RWPE1 (cell line): ENCODE measurements around the gene DTNB.

Experiments used
- CTCF ChIA-PET: fragments of 350-600 bp; sonication (Branson Sonifier 250); formaldehyde crosslinking; extraction: SDS; loops from one replicate; lab custom pipeline; 2021; lab: Yijun Ruan, JAX
- POLR2A ChIA-PET: fragments of 400-600 bp; formaldehyde crosslinking; extraction: SDS; loops from one replicate; lab custom pipeline; 2020; ENCODE audit warnings: antibody characterized with exemption; ENCODE audit not compliant: low non-redundant PET; lab: Yijun Ruan, JAX
- DNase-seq: peaks from one replicate; pipeline ENCODE4 v3.0.0; 2012; ENCODE audit warnings: low spot score
- H3K27ac ChIP-seq: fragments of 450-650 bp; 2 replicates; pipeline ENCODE4 v1.5.1; 2017
- TF ChIP-seq, protein P1 (sequence below): fragments of 450-650 bp; conservative IDR thresholded peaks from 2 replicates; pipeline ENCODE4 v1.5.1; 2017; ENCODE audit warnings: low read depth, mild to moderate bottlenecking

The DTNB gene

GRCh38 chr2:25341011-25341727 is 332.2 kb downstream of the DTNB start:
- POLR2A ChIA-PET: no interaction called here
- H3K27ac ChIP-seq: peak overlapping the region; percentile 70
- TF ChIP-seq, protein P1, sequence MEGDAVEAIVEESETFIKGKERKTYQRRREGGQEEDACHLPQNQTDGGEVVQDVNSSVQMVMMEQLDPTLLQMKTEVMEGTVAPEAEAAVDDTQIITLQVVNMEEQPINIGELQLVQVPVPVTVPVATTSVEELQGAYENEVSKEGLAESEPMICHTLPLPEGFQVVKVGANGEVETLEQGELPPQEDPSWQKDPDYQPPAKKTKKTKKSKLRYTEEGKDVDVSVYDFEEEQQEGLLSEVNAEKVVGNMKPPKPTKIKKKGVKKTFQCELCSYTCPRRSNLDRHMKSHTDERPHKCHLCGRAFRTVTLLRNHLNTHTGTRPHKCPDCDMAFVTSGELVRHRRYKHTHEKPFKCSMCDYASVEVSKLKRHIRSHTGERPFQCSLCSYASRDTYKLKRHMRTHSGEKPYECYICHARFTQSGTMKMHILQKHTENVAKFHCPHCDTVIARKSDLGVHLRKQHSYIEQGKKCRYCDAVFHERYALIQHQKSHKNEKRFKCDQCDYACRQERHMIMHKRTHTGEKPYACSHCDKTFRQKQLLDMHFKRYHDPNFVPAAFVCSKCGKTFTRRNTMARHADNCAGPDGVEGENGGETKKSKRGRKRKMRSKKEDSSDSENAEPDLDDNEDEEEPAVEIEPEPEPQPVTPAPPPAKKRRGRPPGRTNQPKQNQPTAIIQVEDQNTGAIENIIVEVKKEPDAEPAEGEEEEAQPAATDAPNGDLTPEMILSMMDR: no peak
- CTCF ChIA-PET: no interaction called here
- no peak for DNase-seq

DNA sequence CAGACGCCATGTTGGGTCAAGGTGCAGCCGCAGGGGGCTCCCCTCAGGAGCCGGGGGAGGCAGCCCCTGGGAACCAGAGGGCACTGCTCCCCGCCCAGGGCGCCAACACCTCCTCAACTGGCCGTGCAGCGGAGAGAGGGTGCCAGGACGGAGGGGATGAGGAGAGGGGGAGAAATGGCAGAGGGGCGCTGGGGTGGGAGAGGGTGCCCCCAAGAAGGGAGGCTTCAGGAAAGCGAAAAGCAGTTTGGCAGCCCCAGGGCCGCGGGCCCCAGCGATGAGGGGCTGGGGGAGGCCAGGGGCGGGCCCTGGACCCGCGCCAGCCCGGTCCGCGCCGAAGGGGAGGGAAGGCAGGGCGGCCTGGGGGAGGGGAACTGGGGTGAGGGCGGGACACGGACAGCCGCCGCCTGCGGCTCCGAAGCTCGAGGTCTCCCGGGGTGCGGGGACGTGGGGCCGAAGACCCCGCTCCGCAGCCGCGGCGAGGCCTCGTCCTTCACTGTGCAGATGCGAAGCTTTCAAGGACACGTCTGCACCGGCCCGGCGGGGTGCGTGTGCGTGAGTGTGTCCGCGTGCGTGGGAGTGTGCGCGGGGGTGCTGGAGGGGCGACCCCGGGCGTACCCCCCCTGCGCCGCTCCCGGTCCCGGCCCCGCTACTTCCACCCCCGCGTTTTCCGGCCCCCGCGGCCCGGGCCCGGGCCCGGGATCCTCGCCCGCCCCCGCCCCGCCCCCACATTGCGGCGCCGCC is 333.0 kb downstream of the DTNB start:
- TF ChIP-seq, protein P1: no peak
- POLR2A ChIA-PET: no interaction called here
- CTCF ChIA-PET: no interaction called here
- H3K27ac ChIP-seq: no peak overlapping the region
- no peak for DNase-seq

DNA sequence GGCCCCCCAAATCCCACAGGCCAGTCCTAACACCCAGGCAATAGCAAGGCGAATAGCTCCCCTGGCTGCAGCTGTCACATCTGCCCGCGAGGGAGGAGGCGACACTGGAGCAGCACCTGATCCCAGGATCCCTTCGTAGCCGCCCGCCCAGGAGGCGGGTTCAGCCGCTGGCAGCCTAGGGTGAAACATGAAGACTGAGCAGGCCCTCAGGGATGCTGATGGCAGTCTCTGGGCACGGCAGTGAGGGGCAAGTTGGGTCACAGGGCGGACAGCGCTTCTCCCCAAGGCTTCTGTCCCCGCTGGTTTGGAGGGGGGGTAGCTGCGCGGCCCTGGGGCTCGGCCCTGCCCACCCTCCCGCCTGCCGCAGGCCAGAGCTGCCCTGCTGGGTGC is 333.6 kb downstream of the DTNB start:
- POLR2A ChIA-PET: no interaction called here
- CTCF ChIA-PET: no interaction called here
- TF ChIP-seq, protein P1: no peak
- no peak for DNase-seq
- H3K27ac ChIP-seq: 0 out of 2 replicates have a peak overlapping the region, but pooled peaks have one; percentile 9

- TF ChIP-seq, protein P1: no peak
- H3K27ac ChIP-seq: 0 out of 2 replicates have a peak overlapping the region, but pooled peaks have one; percentile 9
- POLR2A ChIA-PET: interaction anchor here (0.6 kb wide), 1 partner anchor 75 kb away, joined by 8 read pairs; no protein-coding TSS in a partner anchor
- CTCF ChIA-PET: no interaction called here
- no peak for DNase-seq
These were observed 334.1 kb downstream of the DTNB start for GRCh38 chr2:25339211-25339674.

DNA sequence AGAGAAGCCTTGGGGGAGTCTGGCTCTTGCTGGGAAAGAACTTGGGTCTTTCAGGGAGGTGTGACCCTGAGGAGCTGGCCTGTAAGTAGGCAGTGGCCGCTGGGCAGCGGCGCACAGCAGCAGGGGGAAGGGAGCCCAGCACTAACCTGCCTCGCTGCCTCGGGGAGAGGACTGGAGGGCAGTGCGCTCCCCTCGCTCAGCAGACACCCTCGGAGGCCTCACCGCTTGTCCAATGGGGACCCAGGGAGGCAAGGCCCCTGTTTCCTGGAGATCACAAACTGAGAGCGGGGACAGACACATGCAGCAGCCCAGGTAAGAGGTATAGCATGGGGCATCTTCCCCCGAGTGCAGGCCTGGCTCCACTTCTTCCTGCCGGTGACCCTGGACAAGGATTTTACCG is 335.0 kb downstream of the DTNB start:
- TF ChIP-seq, protein P1: no peak
- H3K27ac ChIP-seq: no peak overlapping the region
- no peak for DNase-seq
- POLR2A ChIA-PET: interaction anchor here (0.6 kb wide), 1 partner anchor 74 kb away, joined by 8 read pairs; no protein-coding TSS in a partner anchor
- CTCF ChIA-PET: no interaction called here

- no peak for DNase-seq
- CTCF ChIA-PET: no interaction called here
These were observed 335.5 kb downstream of the DTNB start for GRCh38 chr2:25337891-25338290.

More at GRCh38 chr2:25337891-25338290, 335.5 kb downstream of the DTNB start:
- POLR2A ChIA-PET: no interaction called here
- TF ChIP-seq, protein P1: no peak
- H3K27ac ChIP-seq: no peak overlapping the region
